SJSA1 (cell line): ENCODE measurements around the gene CXXC1. TPM values are rescaled to one million over a fixed set of nuclear protein-coding genes. Genes with fewer than 3 reads are reported as not detected.
"Not testable (repeated sequence)": the region's sequence is repeated elsewhere in the genome, so short reads cannot be mapped to it uniquely, and the experiment has no call there.

Experiments
- DNase-seq, 2 experiments: peaks; one replicate each; pipeline ENCODE4 v3.0.0-alpha.2; 2015 to 2020; ENCODE audit warnings: low spot score in 2 of 2, low read depth in 1 of 2
- H3K27ac ChIP-seq: fragments of 250-450 bp; sonication (Bioruptor Pico); 2 replicates; pipeline ENCODE4 v1.5.1; 2020; ENCODE audit warnings: mild to moderate bottlenecking, moderate library complexity
- H3K27me3 ChIP-seq: fragments of 250-450 bp; sonication (Bioruptor Pico); replicated peaks from 2 replicates; pipeline ENCODE4 v1.5.1; 2020; ENCODE audit warnings: mild to moderate bottlenecking, moderate library complexity
- H3K36me3 ChIP-seq: fragments of 250-450 bp; sonication (Bioruptor Pico); 2 replicates; pipeline ENCODE4 v1.5.1; 2020; ENCODE audit warnings: mild to moderate bottlenecking
- H3K4me1 ChIP-seq: fragments of 250-450 bp; sonication (Bioruptor Pico); replicated peaks from 2 replicates; pipeline ENCODE4 v1.6.1; 2021; ENCODE audit warnings: mild to moderate bottlenecking
- H3K4me3 ChIP-seq: fragments of 250-450 bp; sonication (Bioruptor Pico); 2 replicates; pipeline ENCODE4 v1.5.1; 2020; ENCODE audit warnings: mild to moderate bottlenecking
- H3K9me3 ChIP-seq: fragments of 250-450 bp; sonication (Bioruptor Pico); replicated peaks from 2 replicates; pipeline ENCODE4 v1.5.1; 2020; ENCODE audit warnings: mild to moderate bottlenecking
- total RNA-seq: library from RNA; depleted of rRNA; stranded (reverse); fragments of >200 nt; shearing (Covaris generic); gene quantifications from 2 replicates; pipeline ENCODE4 v1.2.3, GENCODE V29; 2014

Gene CXXC1
- total RNA-seq, 1 experiment from 2014 or later = 31.3 TPM

- Histone ChIP-seq H3K4me1 (peaks cover 14% of the 10 kb centered on the region), H3K9me3 (no peaks in the 10 kb centered on the region), H3K4me3 (no peak overlapping the region), H3K36me3 (peaks cover 94% of the 10 kb centered on the region), H3K27ac (no peak overlapping the region), H3K27me3 (no peaks in the 10 kb centered on the region)
- no peak for DNase-seq
Measured at GRCh38 chr18:50275503-50276036, 11.9 kb downstream of the CXXC1 start.

- no peak overlapping the region for H3K4me3 ChIP-seq
- peaks cover 99% of the 10 kb centered on the region for H3K36me3 ChIP-seq
Measured at GRCh38 chr18:50274941-50275340, 12.6 kb downstream of the CXXC1 start.

GRCh38 chr18:50274044-50274442 lies 13.4 kb downstream of the CXXC1 start:
- Histone ChIP-seq H3K4me1 (no peaks in the 10 kb centered on the region), H3K4me3 (no peak overlapping the region), H3K27ac (no peak overlapping the region), H3K36me3 (peaks cover 99% of the 10 kb centered on the region), H3K27me3 (no peaks in the 10 kb centered on the region), H3K9me3 (no peaks in the 10 kb centered on the region)
- DNase-seq = no peak

More at GRCh38 chr18:50274941-50275340, 12.6 kb downstream of the CXXC1 start:
- no peak for DNase-seq
- H3K4me1 ChIP-seq = peaks cover 8% of the 10 kb centered on the region
- no peaks in the 10 kb centered on the region for H3K27me3 ChIP-seq
- no peaks in the 10 kb centered on the region for H3K9me3 ChIP-seq
- H3K27ac ChIP-seq = no peak overlapping the region

- H3K9me3 ChIP-seq = no peaks in the 10 kb centered on the region
- no peak for DNase-seq
- H3K4me3 ChIP-seq = no peak overlapping the region
- H3K4me1 ChIP-seq = no peaks in the 10 kb centered on the region
- no peaks in the 10 kb centered on the region for H3K27me3 ChIP-seq
- no peak overlapping the region for H3K27ac ChIP-seq
- peaks cover 99% of the 10 kb centered on the region for H3K36me3 ChIP-seq
Measured at GRCh38 chr18:50273203-50274043, 14.1 kb downstream of the CXXC1 start.

GRCh38 chr18:50272568-50272967 lies 14.9 kb downstream of the CXXC1 start:
- no peaks in the 10 kb centered on the region for H3K4me1 ChIP-seq
- H3K36me3 ChIP-seq = peaks cover 100% of the 10 kb centered on the region
- no peak for DNase-seq
- H3K27me3 ChIP-seq = no peaks in the 10 kb centered on the region
- no peaks in the 10 kb centered on the region for H3K9me3 ChIP-seq
- no peak overlapping the region for H3K27ac ChIP-seq
- no peak overlapping the region for H3K4me3 ChIP-seq

GRCh38 chr18:50268022-50268747 lies 19.3 kb downstream of the CXXC1 start:
- H3K4me3 ChIP-seq = no peak overlapping the region
- H3K27ac ChIP-seq = no peak overlapping the region
- H3K9me3 ChIP-seq = no peaks in the 10 kb centered on the region
- peaks cover 3% of the 10 kb centered on the region; the same call in 1 of the 2 replicates for H3K4me1 ChIP-seq
- H3K36me3 ChIP-seq = peaks cover 64% of the 10 kb centered on the region
- no peaks in the 10 kb centered on the region for H3K27me3 ChIP-seq
- peak in 1 of 2 experiments; percentile 50 for DNase-seq

GRCh38 chr18:50266248-50266704 lies 21.2 kb downstream of the CXXC1 start, which contains the start of gene CFAP53:
Gene CFAP53, minus strand, starts transcription at chr18:50266495. Its CDS starts 91 bp downstream, at chr18:50266404.
- Histone ChIP-seq H3K4me3 (peak within 1 kb of the TSS; percentile 45), H3K4me1 (peaks cover 3% of the 10 kb centered on the region; the same call in 1 of the 2 replicates), H3K27ac (no peak within 1 kb of the TSS), H3K27me3 (peaks cover 10% of the 10 kb centered on the region; the same call in 1 of the 2 replicates), H3K36me3 (peaks cover 45% of the 10 kb centered on the region), H3K9me3 (no peaks in the 10 kb centered on the region)
- DNase-seq = peak; percentile 60 to 89

GRCh38 chr18:50262977-50263376 lies 24.5 kb downstream of the CXXC1 start:
- no peak for DNase-seq
- Histone ChIP-seq H3K36me3 (peaks cover 12% of the 10 kb centered on the region), H3K9me3 (no peaks in the 10 kb centered on the region), H3K4me1 (peaks cover 3% of the 10 kb centered on the region; the same call in 1 of the 2 replicates), H3K27me3 (peaks cover 10% of the 10 kb centered on the region; the same call in 1 of the 2 replicates), H3K4me3 (no peak overlapping the region), H3K27ac (no peak overlapping the region)

- no peaks in the 10 kb centered on the region for H3K36me3 ChIP-seq
- no peaks in the 10 kb centered on the region for H3K4me1 ChIP-seq
- no peaks in the 10 kb centered on the region; the same call in 1 of the 2 replicates for H3K9me3 ChIP-seq
- DNase-seq = no peak
- H3K27ac ChIP-seq = no peak overlapping the region
- no peaks in the 10 kb centered on the region for H3K27me3 ChIP-seq
- H3K4me3 ChIP-seq = no peak overlapping the region
Measured at GRCh38 chr18:50250935-50251334, 36.6 kb downstream of the CXXC1 start.

- Histone ChIP-seq H3K27me3 (no peaks in the 10 kb centered on the region), H3K4me1 (no peaks in the 10 kb centered on the region), H3K36me3 (no peaks in the 10 kb centered on the region), H3K9me3 (no peaks in the 10 kb centered on the region; the same call in 1 of the 2 replicates), H3K4me3 (no peak overlapping the region), H3K27ac (no peak overlapping the region)
- no peak for DNase-seq
Measured at GRCh38 chr18:50249576-50249975, 37.9 kb downstream of the CXXC1 start.

- Histone ChIP-seq H3K4me3 (no peak overlapping the region), H3K36me3 (no peaks in the 10 kb centered on the region), H3K27me3 (no peaks in the 10 kb centered on the region; the same call in none of the 2 replicates), H3K27ac (no peak overlapping the region), H3K9me3 (no peaks in the 10 kb centered on the region), H3K4me1 (no peaks in the 10 kb centered on the region)
- no peak for DNase-seq
Measured at GRCh38 chr18:50247561-50247960, 39.9 kb downstream of the CXXC1 start.

GRCh38 chr18:50241768-50242167 lies 45.7 kb downstream of the CXXC1 start:
- not testable (repeated sequence) for H3K36me3 ChIP-seq, H3K9me3 ChIP-seq, H3K27me3 ChIP-seq, H3K27ac ChIP-seq, DNase-seq, H3K4me1 ChIP-seq, H3K4me3 ChIP-seq

GRCh38 chr18:50240080-50240563 lies 47.4 kb downstream of the CXXC1 start:
- Histone ChIP-seq H3K27me3 (peaks cover 7% of the 10 kb centered on the region), H3K4me3 (no peak overlapping the region), H3K4me1 (no peaks in the 10 kb centered on the region), H3K9me3 (0 out of 2 replicates have a peak, but pooled peaks cover 5% of the 10 kb centered on the region), H3K36me3 (no peaks in the 10 kb centered on the region), H3K27ac (no peak overlapping the region)
- DNase-seq = no peak
